ENCODE measurements around the gene CARM1.
"Not testable (repeated sequence)": the region's sequence is repeated elsewhere in the genome, so short reads cannot be mapped to it uniquely, and the experiment has no call there.

Gene CARM1

GRCh38 chr19:10935371-10936059 lies 64.2 kb downstream of the CARM1 start:
- no peak overlapping the region for H3K4me3 ChIP-seq (ENCODE audit: low read depth, low read length)
- DNase-seq (ENCODE audit: low read depth) = no peak
- TF ChIP-seq CTCF (IDR thresholded peaks at IDR 0.05; ENCODE audit: insufficient read depth, low read depth, low read length, missing control alignments) = no peak

GRCh38 chr19:10936661-10937084 lies 65.3 kb downstream of the CARM1 start:
- TF ChIP-seq CTCF (IDR thresholded peaks at IDR 0.05; ENCODE audit: insufficient read depth, low read depth, low read length, missing control alignments) = peak; percentile 73
- DNase-seq (ENCODE audit: low read depth) = peak; percentile 79
- no peak overlapping the region for H3K4me3 ChIP-seq (ENCODE audit: low read depth, low read length)

GRCh38 chr19:10941649-10942048 lies 70.3 kb downstream of the CARM1 start:
- not testable (repeated sequence) for H3K4me3 ChIP-seq (ENCODE audit: low read depth, low read length); DNase-seq (ENCODE audit: low read depth)

GRCh38 chr19:10943412-10943811 lies 72.1 kb downstream of the CARM1 start:
- DNase-seq (ENCODE audit: low read depth); H3K4me3 ChIP-seq (ENCODE audit: low read depth, low read length): not testable (repeated sequence)

- H3K4me3 ChIP-seq (ENCODE audit: low read depth, low read length) = no peak overlapping the region
- no peak for TF ChIP-seq CTCF (IDR thresholded peaks at IDR 0.05; ENCODE audit: insufficient read depth, low read depth, low read length, missing control alignments)
- peak; percentile 38 for DNase-seq (ENCODE audit: low read depth)
Observed at GRCh38 chr19:10945264-10945663, 73.9 kb downstream of the CARM1 start.

- DNase-seq (ENCODE audit: low read depth) = no peak
Observed at GRCh38 chr19:10946958-10947657, 75.8 kb downstream of the CARM1 start.

GRCh38 chr19:10952809-10953208 lies 81.5 kb downstream of the CARM1 start:
- H3K4me3 ChIP-seq (ENCODE audit: low read depth, low read length) = no peak overlapping the region
- TF ChIP-seq CTCF (IDR thresholded peaks at IDR 0.05; ENCODE audit: insufficient read depth, low read depth, low read length, missing control alignments) = no peak
- DNase-seq (ENCODE audit: low read depth) = no peak

More at GRCh38 chr19:10946958-10947657, 75.8 kb downstream of the CARM1 start:
- no peak overlapping the region for H3K4me3 ChIP-seq (ENCODE audit: low read depth, low read length)
- no peak for TF ChIP-seq CTCF (IDR thresholded peaks at IDR 0.05; ENCODE audit: insufficient read depth, low read depth, low read length, missing control alignments)

- DNase-seq (ENCODE audit: low read depth) = not testable (repeated sequence)
- peak overlapping the region; percentile 89 for H3K4me3 ChIP-seq (ENCODE audit: low read depth, low read length)
Observed at GRCh38 chr19:10959277-10959968, 88.1 kb downstream of the CARM1 start.

Measured in GM12865 (cell line).